GM21360 (cell line): ENCODE results near the gene HIPK4.
"Not testable (repeated sequence)": the region's sequence is repeated elsewhere in the genome, so short reads cannot be mapped to it uniquely, and the experiment has no call there.

Experiments
- ATAC-seq: cut with Tn5 transposase; IDR thresholded peaks from one replicate; pipeline ENCODE4 v1.9.1; 2021; ENCODE audit warnings: mild to moderate bottlenecking, moderate library complexity; ENCODE audit not compliant: unreplicated experiment

HIPK4 gene

GRCh38 chr19:40394816-40395210, 4.8 kb upstream of the HIPK4 start:
- ATAC-seq = no peak

GRCh38 chr19:40393894-40394815, 4.2 kb upstream of the HIPK4 start:
- ATAC-seq = no peak

- ATAC-seq = no peak
These were observed 3.0 kb upstream of the HIPK4 start for GRCh38 chr19:40392894-40393517.

GRCh38 chr19:40392123-40392522, 2.1 kb upstream of the HIPK4 start:
- ATAC-seq = no peak

- no peak for ATAC-seq
These were observed 437 bp downstream of the HIPK4 start for GRCh38 chr19:40389404-40390083.

- ATAC-seq = no peak
These were observed 1.5 kb downstream of the HIPK4 start for GRCh38 chr19:40388481-40388880.

- no peak for ATAC-seq
These were observed 2.8 kb downstream of the HIPK4 start for GRCh38 chr19:40387155-40387554.

GRCh38 chr19:40383668-40384248, 6.2 kb downstream of the HIPK4 start:
- ATAC-seq = no peak

- ATAC-seq = no peak
These were observed 8.7 kb downstream of the HIPK4 start for GRCh38 chr19:40381321-40381720.

GRCh38 chr19:40380199-40381037, 9.6 kb downstream of the HIPK4 start:
- ATAC-seq = no peak

- no peak for ATAC-seq
These were observed 10.4 kb downstream of the HIPK4 start for GRCh38 chr19:40379446-40380198.

GRCh38 chr19:40378509-40378908, 11.5 kb downstream of the HIPK4 start:
- ATAC-seq = no peak

GRCh38 chr19:40377876-40378385, 12.1 kb downstream of the HIPK4 start:
- no peak for ATAC-seq

- no peak for ATAC-seq
These were observed 13.6 kb downstream of the HIPK4 start for GRCh38 chr19:40376286-40376862.

- ATAC-seq = no peak
These were observed 15.9 kb downstream of the HIPK4 start for GRCh38 chr19:40374084-40374483.

- no peak for ATAC-seq
These were observed 18.2 kb downstream of the HIPK4 start for GRCh38 chr19:40371802-40372122.

GRCh38 chr19:40370997-40371801, 18.8 kb downstream of the HIPK4 start:
- no peak for ATAC-seq

- not testable (repeated sequence) for ATAC-seq
These were observed 19.7 kb downstream of the HIPK4 start for GRCh38 chr19:40370253-40370652.
